DMS 273 (cell line): ENCODE results near the gene OTULIN.

Source experiments
- DNase-seq: peaks from one replicate; lab custom pipeline; 2025; ENCODE audit not compliant: unreplicated experiment; lab: John Stamatoyannopoulos, UW

OTULIN gene

GRCh38 chr5:14741131-14741530 is 76.6 kb downstream of the OTULIN start:
- no peak for DNase-seq

- DNase-seq: no peak
Measured at GRCh38 chr5:14741801-14742440, 77.4 kb downstream of the OTULIN start.

GRCh38 chr5:14742498-14742897 is 78.0 kb downstream of the OTULIN start:
- DNase-seq: no peak

- DNase-seq: no peak
Measured at GRCh38 chr5:14743601-14744295, 79.2 kb downstream of the OTULIN start.

GRCh38 chr5:14744296-14745187 is 80.0 kb downstream of the OTULIN start:
- no peak for DNase-seq

- no peak for DNase-seq
Measured at GRCh38 chr5:14745188-14745563, 80.7 kb downstream of the OTULIN start.

GRCh38 chr5:14745753-14746152 is 81.2 kb downstream of the OTULIN start:
- no peak for DNase-seq

- no peak for DNase-seq
Measured at GRCh38 chr5:14748180-14748900, 83.8 kb downstream of the OTULIN start.
